Gastrocnemius medialis (tissue), 4 donors: Measurements from ENCODE around the gene KLHL29. TPM values are rescaled to one million over a fixed set of nuclear protein-coding genes. Genes with fewer than 3 reads are reported as not detected.

Source experiments
- ATAC-seq, 2 donors: fragments of 150-250 bp; one replicate each; pipeline ENCODE4 v1.9.1; 2016
- DNase-seq, 2 donors: peaks; one replicate each; pipeline ENCODE4 v3.0.0-alpha.2; 2019
- H3K27ac ChIP-seq, 4 donors: fragments of 200-600 bp; sonication (generic); 1 replicate in 1 of 4; 2 replicates in 3 of 4; pipeline ENCODE4 v1.5.1; 2016 to 2018; ENCODE audit warnings: mild to moderate bottlenecking in 2 of 4, moderate library complexity in 1 of 4
- H3K27me3 ChIP-seq, 3 donors: fragments of 200-600 bp; sonication (generic) in 2 of 3; 1 replicate in 1 of 3; 2 replicates in 2 of 3; pipeline versions ENCODE4 v1.5.1 to v1.6.0; 2016 to 2019; ENCODE audit warnings: mild to moderate bottlenecking in 1 of 3, moderate library complexity in 1 of 3
- H3K36me3 ChIP-seq, 2 donors: fragments of 200-600 bp; sonication (generic) in 1 of 2; one replicate each; pipeline ENCODE4 v1.5.1; 2017 to 2018
- H3K4me1 ChIP-seq, 2 donors: fragments of 200-600 bp; sonication (generic) in 1 of 2; one replicate each; pipeline ENCODE4 v1.5.1; 2016 to 2017; ENCODE audit warnings: mild to moderate bottlenecking in 2 of 2
- H3K4me3 ChIP-seq, 4 donors: fragments of 200-600 bp; sonication (generic) in 3 of 4; 1 replicate in 1 of 4; 2 replicates in 3 of 4; pipeline ENCODE4 v1.5.1; 2016 to 2019; ENCODE audit warnings: mild to moderate bottlenecking in 2 of 4
- H3K9me3 ChIP-seq, 3 donors: fragments of 200-600 bp; sonication (generic) in 2 of 3; 1 replicate in 1 of 3; 2 replicates in 2 of 3; pipeline ENCODE4 v1.5.1; 2016 to 2019
- CTCF ChIP-seq, 5 experiments: fragments of 450-650 bp in 3 of 5; fragments of 200-600 bp in 2 of 5; sonication (generic) in 2 of 5; IDR thresholded peaks in 4 of 5; conservative IDR thresholded peaks in 1 of 5; 1 replicate in 4 of 5; 2 replicates in 1 of 5; pipeline ENCODE4 v1.5.1; 2016 to 2019; ENCODE audit warnings: antibody characterized with exemption in 5 of 5, mild to moderate bottlenecking in 3 of 5, moderate library complexity in 3 of 5
- POLR2A ChIP-seq, 2 donors: fragments of 450-650 bp; IDR thresholded peaks; one replicate each; pipeline ENCODE4 v1.6.1; 2017; ENCODE audit warnings: antibody characterized with exemption in 2 of 2, mild to moderate bottlenecking in 2 of 2, moderate library complexity in 2 of 2
- in situ Hi-C, 4 donors: fragments of 200-750 bp; cut with MboI; loops; one replicate each; pipeline versions ENCODE4 v1.15.0 to v1.8.0; 2017; ENCODE audit warnings: low sequenced_read_pairs in 4 of 4
- intact Hi-C: fragments of 100-400 bp; cut with DNase I; formaldehyde crosslinking; loops from one replicate; pipeline ENCODE4 v1.15.1; 2023; ENCODE audit warnings: low total_unique reads
- total RNA-seq, 4 donors: library from RNA; depleted of rRNA; stranded (reverse); fragments of >200 nt; gene quantifications; one replicate each; pipeline versions ENCODE4 v1.1.0 to v1.2.3, GENCODE V29; 2016

Gene KLHL29
- total RNA-seq, 4 donors from 2014 or later: 4.3 to 24.9 (median 8.7) TPM

- ATAC-seq: no peak
- no peaks in the 10 kb centered on the region for H3K36me3 ChIP-seq
- in situ Hi-C loops: no loop called here
- peaks cover 0 to 7% of the 10 kb centered on the region in 2 donors for H3K4me1 ChIP-seq
- no peak for TF ChIP-seq POLR2A (IDR thresholded peaks at IDR 0.05)
- TF ChIP-seq CTCF (IDR thresholded peaks at IDR 0.05 in 4 of 5, conservative IDR thresholded peaks at IDR 0.05 in 1 of 5): no peak
- H3K4me3 ChIP-seq: no peak overlapping the region
- H3K9me3 ChIP-seq: no peaks in the 10 kb centered on the region
- intact Hi-C loops: no loop called here
- no peaks in the 10 kb centered on the region for H3K27me3 ChIP-seq
- no peak for DNase-seq
- no peak overlapping the region for H3K27ac ChIP-seq
Measured at GRCh38 chr2:23400703-23401102, 15.7 kb downstream of the KLHL29 start.

- TF ChIP-seq POLR2A (IDR thresholded peaks at IDR 0.05) (no peak), CTCF (IDR thresholded peaks at IDR 0.05 in 4 of 5, conservative IDR thresholded peaks at IDR 0.05 in 1 of 5) (no peak)
- no peaks in the 10 kb centered on the region for H3K27me3 ChIP-seq
- in situ Hi-C loops (no loop called here), intact Hi-C loops (no loop called here)
- DNase-seq (no peak), ATAC-seq (no peak)
- no peak overlapping the region for H3K4me3 ChIP-seq
- no peak overlapping the region for H3K27ac ChIP-seq
- no peaks in the 10 kb centered on the region for H3K36me3 ChIP-seq
- H3K4me1 ChIP-seq: peaks cover 0 to 7% of the 10 kb centered on the region in 2 donors
- no peaks in the 10 kb centered on the region for H3K9me3 ChIP-seq
Measured at GRCh38 chr2:23401427-23402204, 16.6 kb downstream of the KLHL29 start.

GRCh38 chr2:23402205-23402740 is 17.3 kb downstream of the KLHL29 start:
- Histone ChIP-seq H3K27me3 (no peaks in the 10 kb centered on the region), H3K4me3 (no peak overlapping the region), H3K9me3 (no peaks in the 10 kb centered on the region), H3K36me3 (no peaks in the 10 kb centered on the region), H3K4me1 (peaks cover 0 to 7% of the 10 kb centered on the region in 2 donors), H3K27ac (no peak overlapping the region)
- no peak for TF ChIP-seq CTCF (IDR thresholded peaks at IDR 0.05 in 4 of 5, conservative IDR thresholded peaks at IDR 0.05 in 1 of 5)
- TF ChIP-seq POLR2A (IDR thresholded peaks at IDR 0.05): no peak
- intact Hi-C loops (no loop called here), in situ Hi-C loops (no loop called here)
- DNase-seq (no peak), ATAC-seq (no peak)

- H3K36me3 ChIP-seq: no peaks in the 10 kb centered on the region
- no peak overlapping the region for H3K4me3 ChIP-seq
- intact Hi-C loops (no loop called here), in situ Hi-C loops (no loop called here)
- DNase-seq (no peak), ATAC-seq (peak in 1 of 2 donors; percentile 45)
- H3K9me3 ChIP-seq: no peaks in the 10 kb centered on the region
- TF ChIP-seq CTCF (IDR thresholded peaks at IDR 0.05 in 4 of 5, conservative IDR thresholded peaks at IDR 0.05 in 1 of 5) (peak in 1 of 5 experiments; percentile 11), POLR2A (IDR thresholded peaks at IDR 0.05) (no peak)
- H3K4me1 ChIP-seq: peaks cover 0 to 7% of the 10 kb centered on the region in 2 donors
- H3K27me3 ChIP-seq: no peaks in the 10 kb centered on the region
- peak overlapping the region in 1 of 4 donors; percentile 7 for H3K27ac ChIP-seq
Measured at GRCh38 chr2:23404426-23404825, 19.4 kb downstream of the KLHL29 start.
